ENCODE results near the gene PPP2R2D.

Gene PPP2R2D

GRCh38 chr10:131900350-131901152 is at the start of gene PPP2R2D:
Gene PPP2R2D (plus strand): TSS chr10:131901008. CDS start chr10:131901149, 141 bp downstream.
- peak; percentile 90 to 95 for DNase-seq

- no peak for DNase-seq
These were observed 49.5 kb upstream of the PPP2R2D start for GRCh38 chr10:131851346-131851745.

- DNase-seq, result no peak
These were observed 48.5 kb upstream of the PPP2R2D start for GRCh38 chr10:131852176-131852822.

GRCh38 chr10:131852823-131853609 is 47.8 kb upstream of the PPP2R2D start:
- DNase-seq, result no peak

- DNase-seq, result no peak
These were observed 47.2 kb upstream of the PPP2R2D start for GRCh38 chr10:131853610-131853964.

- DNase-seq, result no peak
These were observed 46.1 kb upstream of the PPP2R2D start for GRCh38 chr10:131854579-131855335.

- DNase-seq, result no peak
These were observed 45.1 kb upstream of the PPP2R2D start for GRCh38 chr10:131855461-131856401.

GRCh38 chr10:131856441-131857094 is 44.2 kb upstream of the PPP2R2D start:
- no peak for DNase-seq

- no peak for DNase-seq
These were observed 43.4 kb upstream of the PPP2R2D start for GRCh38 chr10:131857156-131858117.

- no peak for DNase-seq
These were observed 42.7 kb upstream of the PPP2R2D start for GRCh38 chr10:131858118-131858515.

GRCh38 chr10:131858583-131859340 is 42.0 kb upstream of the PPP2R2D start:
- DNase-seq, result no peak

GRCh38 chr10:131859341-131860020 is 41.3 kb upstream of the PPP2R2D start:
- DNase-seq, result no peak

- DNase-seq, result no peak
These were observed 40.5 kb upstream of the PPP2R2D start for GRCh38 chr10:131860311-131860710.

GRCh38 chr10:131860806-131861440 is 39.9 kb upstream of the PPP2R2D start:
- no peak for DNase-seq

GRCh38 chr10:131862548-131862947 is 38.3 kb upstream of the PPP2R2D start:
- no peak for DNase-seq

GRCh38 chr10:131865223-131865917 is 35.4 kb upstream of the PPP2R2D start:
- DNase-seq, result no peak

GRCh38 chr10:131866673-131867072 is 34.1 kb upstream of the PPP2R2D start:
- DNase-seq, result no peak
